ENCODE data around the gene TSEN2. TPM values are rescaled to one million over a fixed set of nuclear protein-coding genes. Genes with fewer than 3 reads are reported as not detected.

Gene TSEN2
- total RNA-seq, 1 experiment from 2014 or later: 22.0 TPM

DNA sequence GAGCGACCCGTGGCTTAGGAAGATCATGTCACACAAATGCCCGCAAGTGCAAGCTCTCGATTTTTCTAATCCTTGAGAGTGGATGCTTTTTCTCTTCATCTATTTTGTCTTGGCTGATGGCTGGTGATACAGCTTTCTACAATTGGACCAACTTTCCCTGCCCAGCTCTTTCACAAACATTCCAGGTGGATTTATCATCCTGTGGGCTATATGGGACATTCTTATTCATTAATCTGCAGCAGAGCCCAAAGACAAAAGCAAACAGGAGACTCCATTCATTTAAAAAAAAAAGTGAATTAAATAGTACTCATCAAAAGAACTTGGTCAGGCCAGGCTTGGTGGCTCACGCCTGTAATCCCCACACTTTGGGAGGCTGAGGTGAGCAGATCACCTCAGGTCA lies 14.2 kb upstream of the TSEN2 start:
- Histone ChIP-seq H3K27me3 (ENCODE audit: insufficient read depth, low read length) (no peaks in the 10 kb centered on the region), H2BK20ac (ENCODE audit: low read depth, low read length, poor library complexity, severe bottlenecking) (no peak overlapping the region), H4K20me1 (ENCODE audit: control insufficient read depth, insufficient read depth, insufficient read length) (no peaks in the 10 kb centered on the region), H3K4ac (ENCODE audit: low read depth, low read length) (no peak overlapping the region), H2BK5ac (ENCODE audit: insufficient read length, low read length) (no peak overlapping the region), H4K91ac (ENCODE audit: insufficient read length, low read depth, low read length) (no peak overlapping the region), H2BK12ac (ENCODE audit: insufficient read length, low read depth, low read length) (no peak overlapping the region), H4K8ac (replicated peaks; ENCODE audit: insufficient read length, low read depth, low read length) (no peak overlapping the region), H3K4me1 (ENCODE audit: insufficient read depth, low read length) (no peaks in the 10 kb centered on the region), H3K9ac (ENCODE audit: extremely low read depth, insufficient read length, low read length) (no peak overlapping the region), H3K56ac (ENCODE audit: insufficient read length, low read depth, low read length) (no peak overlapping the region), H3K18ac (ENCODE audit: insufficient read length, low read depth, low read length) (no peak overlapping the region), H3K23ac (ENCODE audit: insufficient read length, low read depth, low read length) (no peak overlapping the region), H2BK120ac (ENCODE audit: low read depth, low read length, poor library complexity, severe bottlenecking) (no peak overlapping the region), H2AFZ (ENCODE audit: low read length) (no peak overlapping the region), H2AK5ac (ENCODE audit: insufficient read length, low read length) (no peak overlapping the region), H3K79me2 (ENCODE audit: insufficient read depth, low read length) (no peaks in the 10 kb centered on the region), H3K14ac (ENCODE audit: insufficient read depth, low read length) (no peak overlapping the region), H3K9me3 (ENCODE audit: control insufficient read depth, low read depth, low read length) (no peaks in the 10 kb centered on the region), H2BK15ac (ENCODE audit: low read depth, low read length) (no peak overlapping the region), H3K4me2 (ENCODE audit: insufficient read depth, insufficient read length, low read length) (no peak overlapping the region), H3K27ac (ENCODE audit: insufficient read length, low read depth, low read length) (no peak overlapping the region), H4K5ac (ENCODE audit: insufficient read length, low read depth, low read length) (no peak overlapping the region), H3T11ph (ENCODE audit: low read length) (no peak overlapping the region), H3K23me2 (ENCODE audit: insufficient read length, low read depth, low read length, poor library complexity, severe bottlenecking) (no peaks in the 10 kb centered on the region), H3K79me1 (ENCODE audit: insufficient read depth, low read depth, low read length, poor library complexity, severe bottlenecking) (no peaks in the 10 kb centered on the region)
- Mint-ChIP-seq H3K27ac (no peak overlapping the region), H3K4me1 (peaks cover 13 to 24% of the 10 kb centered on the region in 2 experiments), H3K9me3 (peaks cover 0 to 2% of the 10 kb centered on the region in 2 experiments; a peak in 1 of 5 replicates), H3K4me3 (no peak overlapping the region), H3K27me3 (ENCODE audit: low read depth) (no peaks in the 10 kb centered on the region; the same call in 1 of the 2 replicates), H3K36me3 (ENCODE audit: insufficient read depth in 1 of 3, low read depth in 3 of 3) (no peaks in the 10 kb centered on the region)
- DNase-seq: no peak
- TF ChIP-seq, protein P1, sequence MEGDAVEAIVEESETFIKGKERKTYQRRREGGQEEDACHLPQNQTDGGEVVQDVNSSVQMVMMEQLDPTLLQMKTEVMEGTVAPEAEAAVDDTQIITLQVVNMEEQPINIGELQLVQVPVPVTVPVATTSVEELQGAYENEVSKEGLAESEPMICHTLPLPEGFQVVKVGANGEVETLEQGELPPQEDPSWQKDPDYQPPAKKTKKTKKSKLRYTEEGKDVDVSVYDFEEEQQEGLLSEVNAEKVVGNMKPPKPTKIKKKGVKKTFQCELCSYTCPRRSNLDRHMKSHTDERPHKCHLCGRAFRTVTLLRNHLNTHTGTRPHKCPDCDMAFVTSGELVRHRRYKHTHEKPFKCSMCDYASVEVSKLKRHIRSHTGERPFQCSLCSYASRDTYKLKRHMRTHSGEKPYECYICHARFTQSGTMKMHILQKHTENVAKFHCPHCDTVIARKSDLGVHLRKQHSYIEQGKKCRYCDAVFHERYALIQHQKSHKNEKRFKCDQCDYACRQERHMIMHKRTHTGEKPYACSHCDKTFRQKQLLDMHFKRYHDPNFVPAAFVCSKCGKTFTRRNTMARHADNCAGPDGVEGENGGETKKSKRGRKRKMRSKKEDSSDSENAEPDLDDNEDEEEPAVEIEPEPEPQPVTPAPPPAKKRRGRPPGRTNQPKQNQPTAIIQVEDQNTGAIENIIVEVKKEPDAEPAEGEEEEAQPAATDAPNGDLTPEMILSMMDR (conservative IDR thresholded peaks at IDR 0.05): no peak
- no CpG with 5 or more reads among the region's 5 CpGs for WGBS (ENCODE audit: extremely low coverage, insufficient read length, low lambda C conversion rate)

Measured in H9 (cell line).